Posterior vena cava (tissue), 2 donors: Measurements from ENCODE around the gene TBC1D13. TPM values are rescaled to one million over a fixed set of nuclear protein-coding genes. Genes with fewer than 3 reads are reported as not detected.
"Not testable (repeated sequence)": the region's sequence is repeated elsewhere in the genome, so short reads cannot be mapped to it uniquely, and the experiment has no call there.

Source experiments
- DNase-seq: peaks from one replicate; pipeline ENCODE4 v3.0.0-alpha.2; 2020; ENCODE audit warnings: low spot score
- intact Hi-C, 2 donors: fragments of 100-400 bp; cut with DNase I; formaldehyde crosslinking; loops; one replicate each; pipeline versions ENCODE4 v1.14.1 to v1.14.2; 2022 to 2023
- total RNA-seq, 2 donors: library from RNA; stranded (reverse); fragmentation: NEBNext Ultra II Directional; extraction: Animal tissue kit (Norgen Biotek cat#: 25700); gene quantifications; one replicate each; pipeline ENCODE4 v1.2.1, GENCODE V29; 2021
- donor health status: DM: yes; HTN: yes; CAD: no.
- donor health status: DM: yes; HTN: yes; CAD: no.

Gene TBC1D13
- total RNA-seq, 2 donors from 2014 or later, result 19.2 to 21.3 TPM

DNA sequence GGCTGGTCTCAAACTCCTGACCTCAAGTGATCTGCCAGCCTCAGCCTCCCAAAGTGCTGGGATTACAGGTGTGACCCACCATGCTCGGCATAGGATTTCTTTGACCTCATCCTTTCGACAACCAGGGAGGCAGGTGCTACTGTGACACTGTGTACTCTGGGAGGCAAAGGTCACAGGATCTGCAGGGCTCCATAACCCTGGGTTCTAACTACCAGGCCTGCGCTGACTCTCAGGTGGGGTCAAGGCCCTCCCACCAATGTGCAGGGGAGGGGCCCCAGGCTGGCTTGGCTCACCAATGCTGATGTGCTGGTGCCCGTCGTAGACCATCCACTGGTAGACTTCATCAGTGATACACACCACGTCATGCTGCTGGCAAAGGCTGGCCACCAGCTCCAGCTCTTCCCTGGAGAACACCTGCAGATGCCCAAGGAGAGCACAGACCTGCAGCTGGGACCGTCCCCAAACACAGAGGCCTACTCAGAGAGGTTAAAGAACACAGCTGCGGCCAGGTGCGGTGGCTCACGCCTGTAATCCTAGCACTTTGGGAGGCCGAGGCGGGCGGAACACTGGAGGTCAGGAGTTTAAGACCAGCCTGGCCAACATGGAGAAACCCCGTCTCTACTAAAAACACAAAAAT lies 49.6 kb downstream of the TBC1D13 start:
- no peak for DNase-seq
- intact Hi-C loops, result no loop called here

DNA sequence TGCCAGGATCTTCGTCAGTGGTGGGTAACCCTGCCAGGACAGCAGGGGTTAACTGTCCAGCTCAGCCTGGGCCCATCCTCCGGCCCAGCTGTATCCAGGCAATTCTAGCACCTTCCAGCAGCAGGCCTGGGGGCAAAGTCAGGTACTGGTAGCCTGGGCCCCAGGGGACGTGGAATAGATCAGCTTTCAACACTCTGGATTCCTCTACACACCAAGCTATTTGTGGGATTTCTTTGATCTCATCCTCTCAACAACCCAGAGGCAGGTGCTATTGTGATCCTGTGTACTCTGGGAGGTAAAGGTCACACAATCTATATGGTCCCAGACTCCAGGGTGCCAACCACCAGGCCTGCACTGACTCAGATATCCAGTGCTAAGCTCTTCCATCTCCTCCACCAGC lies 51.3 kb downstream of the TBC1D13 start:
- no peak for DNase-seq
- intact Hi-C loops, result no loop called here

DNA sequence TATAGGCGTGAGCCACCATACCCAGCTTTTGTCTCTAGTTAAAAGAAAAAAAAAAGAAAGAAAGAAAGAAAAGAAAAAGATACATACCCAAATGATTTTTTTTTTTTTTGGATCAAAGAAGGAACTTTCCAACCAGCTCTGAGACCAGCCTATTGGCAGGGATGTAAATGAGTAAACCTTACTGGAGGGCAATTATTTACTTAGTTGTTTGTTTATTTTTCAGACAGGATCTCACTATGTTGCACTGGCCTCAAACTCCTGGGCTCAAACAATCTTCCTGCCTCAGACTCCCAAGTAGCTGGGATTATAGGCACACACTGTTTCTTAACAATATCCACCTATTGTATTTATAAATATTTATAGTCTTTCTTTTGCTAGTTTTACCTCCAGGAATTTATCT lies 53.5 kb downstream of the TBC1D13 start:
- no peak for DNase-seq
- intact Hi-C loops, result no loop called here

DNA sequence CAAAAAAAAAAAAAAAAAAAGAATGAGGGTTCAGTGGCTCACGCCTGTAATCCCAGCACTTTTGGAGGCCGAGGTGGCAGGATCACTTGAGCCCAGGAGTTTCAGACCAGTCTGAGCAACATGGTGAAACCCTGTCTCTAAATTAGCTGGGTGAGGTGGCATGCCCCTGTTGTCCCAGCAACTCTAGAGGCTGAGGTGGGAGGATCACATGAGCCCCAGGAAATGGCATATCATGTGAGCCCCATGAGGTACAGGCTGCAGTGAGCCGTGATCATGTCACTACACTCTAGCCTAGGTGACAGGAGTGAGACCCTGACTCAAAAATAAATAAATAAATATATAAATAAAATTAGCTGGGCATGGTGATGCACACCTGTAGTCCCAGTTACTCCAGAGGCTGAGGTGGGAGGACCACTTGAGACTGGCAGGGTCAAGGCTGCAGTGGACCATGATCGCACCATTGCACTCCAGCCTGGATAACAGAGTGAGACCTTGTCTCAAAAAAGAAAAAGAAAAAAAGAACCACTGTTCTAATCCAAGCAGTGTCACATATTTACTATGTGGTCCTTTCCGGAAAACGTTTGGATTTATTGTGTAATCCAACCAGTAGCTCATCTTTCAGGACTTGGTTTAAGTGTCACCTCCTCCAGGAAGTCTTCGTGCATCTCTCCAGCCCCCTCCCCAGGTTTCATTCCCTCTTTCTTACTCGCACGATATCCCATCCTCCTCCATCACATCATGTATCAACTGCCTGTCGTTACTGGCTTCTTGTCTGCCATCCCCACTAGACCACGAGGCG lies 54.8 kb downstream of the TBC1D13 start:
- intact Hi-C loops, result no loop called here
- DNase-seq, result no peak

DNA sequence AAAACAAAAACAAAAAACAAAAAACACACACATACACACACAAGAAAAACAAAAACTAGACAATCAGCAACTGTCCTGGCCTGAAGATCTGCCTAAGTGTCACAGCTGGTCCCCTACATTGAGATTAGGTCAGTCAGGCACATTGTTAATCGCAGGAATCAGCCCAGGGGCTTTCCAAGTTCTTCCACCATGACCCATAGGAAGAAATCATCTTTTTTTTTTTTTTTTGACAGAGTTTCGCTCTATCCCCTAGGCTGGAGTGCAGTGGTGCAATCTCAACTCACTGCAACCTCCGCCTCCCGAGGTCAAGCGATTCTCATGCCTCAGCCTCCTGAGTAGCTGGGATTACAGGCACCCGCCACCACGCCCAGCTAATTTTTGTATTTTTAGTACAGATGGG lies 56.1 kb downstream of the TBC1D13 start:
- DNase-seq, intact Hi-C loops: not testable (repeated sequence)

DNA sequence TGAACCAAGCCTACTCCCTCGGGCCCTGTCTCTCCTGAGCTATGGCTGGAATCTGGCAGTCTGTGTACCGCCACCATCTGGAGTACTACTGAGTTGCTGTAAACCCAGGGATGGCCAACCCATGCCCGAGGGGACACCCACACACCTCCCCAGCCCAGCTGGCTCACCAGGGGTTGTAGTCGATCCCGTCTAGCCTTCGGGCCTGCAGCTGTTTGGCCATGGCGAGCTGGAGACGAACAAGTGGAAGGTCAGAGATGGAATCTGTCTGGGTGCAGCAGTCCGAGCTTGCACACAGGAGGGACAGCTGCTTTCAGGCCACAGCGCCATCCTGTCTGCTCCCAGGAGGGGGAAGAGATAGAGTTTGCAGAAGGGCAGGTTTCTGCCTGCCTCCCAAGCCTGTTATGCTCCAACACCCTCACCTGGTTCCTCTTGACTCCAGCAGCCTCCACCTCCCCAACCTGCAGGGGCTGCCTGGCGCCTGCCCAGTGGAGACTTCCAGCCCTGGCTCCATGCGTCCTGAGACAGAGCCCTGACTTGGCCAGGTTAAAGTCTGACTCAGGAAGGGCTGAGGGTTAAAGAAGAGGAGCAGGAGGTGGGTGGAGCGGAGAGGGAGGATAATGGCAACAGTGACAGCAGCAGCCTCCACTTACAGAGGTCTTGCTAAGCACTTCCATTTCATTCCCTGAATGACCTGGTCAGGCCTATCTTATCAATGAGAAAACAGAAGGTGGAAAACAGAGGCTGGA lies 58.3 kb downstream of the TBC1D13 start:
- intact Hi-C loops, result no loop called here
- DNase-seq, result peak; percentile 72

DNA sequence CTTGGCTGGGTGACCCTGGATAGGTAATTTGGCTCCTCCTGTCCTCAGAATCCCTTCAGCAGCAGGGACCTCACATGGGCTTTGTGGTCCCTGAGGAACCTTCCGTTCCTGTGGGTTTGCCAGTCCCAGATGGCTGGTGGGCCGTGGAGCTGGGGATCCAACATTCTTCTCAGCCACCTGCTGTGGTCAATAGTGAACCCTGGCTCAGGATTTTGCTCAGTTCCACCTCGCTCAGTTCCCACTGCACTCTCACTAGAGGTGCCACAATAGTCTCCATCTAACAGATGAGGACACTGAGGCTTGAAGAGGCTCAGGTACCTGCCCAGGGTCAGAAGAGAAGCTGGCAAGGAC lies 59.6 kb downstream of the TBC1D13 start:
- intact Hi-C loops, result no loop called here
- DNase-seq, result peak; percentile 32

DNA sequence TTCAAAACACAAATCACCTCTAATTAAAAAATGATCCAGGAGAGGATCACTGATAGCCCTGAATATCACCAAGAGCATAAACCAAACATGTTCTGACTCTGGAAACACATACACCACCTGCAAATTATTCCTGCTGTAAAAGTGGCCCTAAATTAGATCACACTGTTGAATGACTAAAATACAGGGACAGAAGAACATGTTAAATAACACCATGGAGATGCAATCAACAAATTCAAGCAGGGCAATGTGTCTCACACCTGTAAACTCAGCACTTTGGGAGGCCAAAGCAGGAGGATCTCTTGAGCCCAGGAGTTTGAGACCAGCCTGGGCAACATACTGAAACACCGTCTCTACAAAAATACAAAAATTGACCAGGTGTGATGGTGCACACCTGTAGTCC lies 60.8 kb downstream of the TBC1D13 start:
- intact Hi-C loops, result no loop called here
- no peak for DNase-seq

DNA sequence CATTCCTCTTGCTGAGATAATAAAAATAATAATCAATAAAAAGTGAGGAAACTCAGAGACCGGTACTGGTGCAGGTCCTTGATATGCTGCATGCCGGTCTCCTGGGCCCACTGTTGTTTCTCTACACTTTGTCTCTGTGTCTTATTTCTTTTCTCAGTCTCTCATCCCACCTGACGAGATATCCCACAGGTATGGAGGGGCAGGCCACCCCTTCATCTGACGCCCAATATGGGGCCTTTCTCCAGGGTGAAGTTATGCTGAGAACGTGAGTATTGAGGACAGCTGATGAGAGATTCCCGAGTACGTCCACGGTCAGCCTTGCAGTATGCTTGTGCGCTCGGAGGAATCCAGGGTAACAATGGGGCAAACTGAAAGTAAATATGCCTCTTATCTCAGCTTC lies 64.0 kb downstream of the TBC1D13 start:
- DNase-seq, intact Hi-C loops: not testable (repeated sequence)

DNA sequence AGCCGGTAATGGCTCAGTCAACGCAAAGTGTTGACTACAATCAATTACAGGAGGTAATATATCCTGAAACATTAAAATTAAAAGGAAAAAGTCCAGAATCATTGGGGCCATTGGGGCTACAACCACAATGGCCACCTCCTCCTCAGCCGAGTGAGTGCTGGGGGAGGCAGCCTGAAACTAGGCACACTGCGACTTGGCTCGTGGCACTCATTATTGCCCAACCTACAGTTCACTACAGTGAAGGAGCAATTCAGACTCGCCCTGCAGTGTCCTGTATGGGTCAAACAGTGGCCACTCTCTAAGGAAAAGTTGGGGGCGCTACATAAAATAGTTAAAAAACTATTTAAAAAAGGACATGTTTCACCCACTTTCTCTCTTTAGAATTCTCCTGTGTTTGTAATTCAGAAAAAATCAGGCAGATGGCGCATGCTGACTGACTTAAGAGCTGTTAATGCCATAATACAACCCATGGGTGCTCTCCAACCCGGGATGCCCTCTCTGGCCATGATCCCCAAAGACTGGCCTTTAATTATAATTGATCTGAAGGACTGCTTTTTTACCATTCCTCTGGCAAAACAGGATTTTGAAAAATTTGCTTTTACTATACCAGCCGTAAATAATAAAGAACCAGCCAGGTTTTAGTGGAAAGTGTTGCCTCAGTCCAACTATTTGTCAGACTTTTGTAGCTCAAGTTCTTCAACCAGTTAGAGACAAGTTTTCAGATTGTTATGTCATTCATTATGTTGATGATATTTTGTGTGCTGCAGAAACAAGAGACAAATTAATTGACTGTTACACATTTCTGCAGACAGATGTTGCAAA lies 64.9 kb downstream of the TBC1D13 start:
- intact Hi-C loops, DNase-seq: not testable (repeated sequence)

DNA sequence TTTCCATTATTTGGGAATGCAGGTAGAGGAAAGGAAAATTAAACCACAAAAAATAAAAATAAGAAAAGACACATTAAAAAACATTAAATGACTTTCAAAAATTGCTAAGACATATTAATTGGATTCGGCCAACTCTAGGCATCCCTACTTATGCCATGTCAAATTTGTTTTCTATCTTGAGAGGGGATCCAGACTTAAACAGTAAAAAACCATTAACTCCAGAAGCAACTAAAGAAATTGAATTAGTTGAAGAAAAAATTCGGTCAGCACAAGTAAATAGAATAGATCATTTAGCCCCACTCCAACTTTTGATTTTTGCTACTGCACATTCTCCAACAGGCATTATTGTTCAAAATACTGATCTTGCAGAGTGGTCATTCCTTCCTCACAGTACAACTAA lies 65.6 kb downstream of the TBC1D13 start:
- DNase-seq, intact Hi-C loops: not testable (repeated sequence)

DNA sequence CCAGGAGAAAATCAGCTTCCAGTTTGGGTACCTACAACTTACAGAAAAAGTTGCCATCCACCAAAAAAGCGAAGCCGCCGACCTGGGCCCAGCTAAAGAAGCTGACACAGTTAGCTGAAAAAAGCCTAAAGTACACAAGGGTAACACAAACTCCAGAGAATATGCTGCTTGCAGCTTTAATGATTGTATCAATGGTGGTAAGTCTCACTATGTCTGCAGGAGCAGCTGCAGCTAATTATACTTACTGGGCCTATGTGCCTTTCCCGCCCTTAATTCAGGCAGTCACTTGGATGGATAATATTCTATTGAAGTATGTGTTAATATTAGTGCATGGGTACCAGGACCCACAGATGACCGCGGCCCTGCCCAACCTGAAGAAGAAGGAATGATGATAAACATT lies 67.4 kb downstream of the TBC1D13 start:
- intact Hi-C loops, DNase-seq: not testable (repeated sequence)

DNA sequence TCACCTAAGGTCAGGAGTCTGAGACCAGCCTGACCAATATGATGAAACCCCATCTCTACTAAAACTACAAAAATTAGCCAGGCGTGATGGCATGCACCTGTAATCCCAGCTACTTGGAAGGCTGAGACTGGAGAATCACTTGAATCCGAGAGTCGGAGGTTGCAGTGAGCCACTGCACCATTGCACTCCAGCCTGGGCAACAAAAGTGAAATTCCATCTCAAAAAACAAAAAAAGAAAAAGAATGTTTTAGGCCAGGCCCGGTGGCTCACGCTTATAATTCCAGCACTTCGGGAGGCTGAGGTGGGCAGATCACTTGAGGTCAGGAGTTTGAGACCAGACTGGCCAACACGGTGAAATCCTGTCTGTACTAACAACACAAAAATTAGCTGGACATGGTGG lies 71.4 kb downstream of the TBC1D13 start:
- intact Hi-C loops, DNase-seq: not testable (repeated sequence)

Other genes starting within 250 kb of the TBC1D13 start
- 100 to 1,000 TPM; 328 to 409 TPM for gene SPTAN1, start 234.7 kb upstream of the TBC1D13 start, total RNA-seq
- gene DYNC2I2, start 130.4 kb upstream of the TBC1D13 start, total RNA-seq, result 10 to 100 TPM; 18.1 to 19.4 TPM
- 100 to 1,000 TPM; 189 to 240 TPM for gene SET, start 98.0 kb upstream of the TBC1D13 start, total RNA-seq
- 10 to 100 TPM in 1 of 2 donors, 1 to 10 TPM in 1; 8.8 to 11.4 TPM for gene PKN3, start 84.8 kb upstream of the TBC1D13 start, total RNA-seq
- 1 to 10 TPM; 8.3 to 8.6 TPM for gene ZDHHC12, start 63.1 kb upstream of the TBC1D13 start, total RNA-seq
- 10 to 100 TPM; 28.1 to 28.9 TPM for gene ZER1, start 15.3 kb upstream of the TBC1D13 start, total RNA-seq
- gene ENDOG, start 31.2 kb downstream of the TBC1D13 start, total RNA-seq, result 10 to 100 TPM; 15.8 to 16.6 TPM
- 10 to 100 TPM; 23.3 to 24.8 TPM for gene SPOUT1, start 42.5 kb downstream of the TBC1D13 start, total RNA-seq
- 1 to 10 TPM; 5.1 to 5.5 TPM for gene KYAT1, start 94.7 kb downstream of the TBC1D13 start, total RNA-seq
- 10 to 100 TPM; 49.1 to 58.3 TPM for gene LRRC8A, start 94.9 kb downstream of the TBC1D13 start, total RNA-seq
- gene PHYHD1, start 133.7 kb downstream of the TBC1D13 start, total RNA-seq, result 10 to 100 TPM; 11.4 to 24.8 TPM
- gene DOLK, start 160.3 kb downstream of the TBC1D13 start, total RNA-seq, result 1 to 10 TPM; 9.0 to 10.0 TPM
- 10 to 100 TPM; 33.2 to 34.1 TPM for gene NUP188, start 160.4 kb downstream of the TBC1D13 start, total RNA-seq
- gene SH3GLB2, start 241.1 kb downstream of the TBC1D13 start, total RNA-seq, result 10 to 100 TPM; 64.3 to 68.7 TPM
- 10 to 100 TPM; 14.8 to 21.1 TPM for gene MIGA2, start 249.4 kb downstream of the TBC1D13 start, total RNA-seq